ENCODE measurements around the gene TLCD3A.
"Not testable (repeated sequence)": the region's sequence is repeated elsewhere in the genome, so short reads cannot be mapped to it uniquely, and the experiment has no call there.

TLCD3A gene

DNA sequence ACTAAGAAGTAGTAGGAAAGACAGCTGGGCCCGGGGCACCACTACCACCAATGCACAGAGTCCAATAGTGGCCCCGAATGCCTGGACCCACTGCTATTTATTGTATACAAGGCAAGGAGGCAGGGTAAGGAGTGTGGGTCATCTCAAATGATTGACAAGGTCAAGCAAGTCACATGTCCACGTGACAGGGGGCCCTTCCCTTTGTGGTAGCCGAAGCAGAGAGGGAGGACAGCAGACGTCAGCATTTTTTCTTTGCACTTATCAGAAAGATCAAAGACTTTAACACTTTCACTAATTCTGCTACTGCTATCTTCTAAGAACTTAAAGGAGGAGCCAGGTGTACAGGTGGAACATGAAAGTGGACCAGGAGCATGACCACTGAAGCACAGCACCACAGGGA, 24.3 kb upstream of the TLCD3A start:
- DNase-seq: no peak

DNA sequence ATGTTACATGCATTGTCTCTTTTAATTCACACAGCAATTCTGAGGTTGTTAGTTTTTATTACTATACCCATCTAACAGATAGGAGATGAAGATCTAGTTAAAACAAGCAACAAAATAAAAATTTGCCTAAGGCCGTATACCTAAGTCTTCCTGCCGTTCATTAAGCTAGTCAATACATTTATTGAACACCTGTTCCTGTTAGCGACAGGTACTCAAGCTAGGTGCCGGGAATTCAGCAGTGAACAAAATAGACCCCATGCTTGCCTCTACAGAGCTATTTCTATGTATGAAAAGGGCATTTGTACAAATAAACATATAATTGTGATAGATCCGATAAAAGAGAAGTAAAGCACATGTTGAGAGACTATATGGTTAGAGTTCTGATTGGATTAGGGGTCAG, 14.3 kb upstream of the TLCD3A start:
- DNase-seq: no peak

- no peak for DNase-seq
Observed at GRCh38 chr17:720706-721539, 11.5 kb upstream of the TLCD3A start.

GRCh38 chr17:721540-721937, 10.9 kb upstream of the TLCD3A start:
- DNase-seq: no peak

DNA sequence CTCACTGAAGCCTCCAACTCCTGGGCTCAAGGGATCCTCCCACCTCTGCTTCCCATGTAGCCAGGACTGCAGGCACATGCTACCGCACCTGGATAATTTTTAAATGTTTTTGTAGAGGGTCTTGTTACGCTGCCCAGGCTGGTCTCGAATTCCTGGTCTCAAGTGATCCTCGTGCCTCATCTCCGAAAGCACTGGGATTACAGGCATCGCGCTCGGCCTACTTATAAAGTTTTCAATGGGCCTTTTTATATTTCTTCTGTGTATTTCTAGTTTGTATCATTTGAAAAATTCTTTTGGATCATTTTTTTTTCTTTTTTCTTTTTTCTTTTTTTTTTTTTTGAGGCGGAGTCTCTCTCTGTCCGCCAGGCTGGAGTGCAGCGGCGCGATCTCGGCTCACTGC, 7.3 kb upstream of the TLCD3A start:
- no peak for DNase-seq

DNA sequence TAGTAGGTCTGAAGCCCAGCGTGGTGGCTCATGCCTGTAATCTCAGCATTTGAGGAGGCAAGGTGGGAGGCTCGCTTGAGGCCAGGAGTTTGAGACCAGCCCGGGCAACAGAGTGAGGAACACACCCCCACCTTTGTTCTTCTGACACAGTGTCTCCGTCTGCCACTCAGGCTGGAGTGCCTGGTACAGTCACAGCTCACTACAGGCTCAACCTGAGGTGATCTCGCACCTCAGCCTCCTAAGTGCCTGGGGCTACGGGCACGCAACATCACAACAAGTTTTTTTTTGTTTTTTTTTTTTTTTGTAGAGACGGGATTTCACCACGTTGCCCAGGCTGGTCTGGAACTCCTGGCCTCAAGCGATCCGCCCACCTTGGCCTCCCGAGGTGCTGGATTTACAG, 6.7 kb upstream of the TLCD3A start:
- DNase-seq: no peak

- DNase-seq: no peak
Observed at GRCh38 chr17:726271-726919, 6.0 kb upstream of the TLCD3A start.

- no peak for DNase-seq
Observed at GRCh38 chr17:728911-729310, 3.5 kb upstream of the TLCD3A start.

- DNase-seq: peak in 1 of 2 experiments; percentile 40
Observed at GRCh38 chr17:731644-732066, 741 bp upstream of the TLCD3A start.

DNA sequence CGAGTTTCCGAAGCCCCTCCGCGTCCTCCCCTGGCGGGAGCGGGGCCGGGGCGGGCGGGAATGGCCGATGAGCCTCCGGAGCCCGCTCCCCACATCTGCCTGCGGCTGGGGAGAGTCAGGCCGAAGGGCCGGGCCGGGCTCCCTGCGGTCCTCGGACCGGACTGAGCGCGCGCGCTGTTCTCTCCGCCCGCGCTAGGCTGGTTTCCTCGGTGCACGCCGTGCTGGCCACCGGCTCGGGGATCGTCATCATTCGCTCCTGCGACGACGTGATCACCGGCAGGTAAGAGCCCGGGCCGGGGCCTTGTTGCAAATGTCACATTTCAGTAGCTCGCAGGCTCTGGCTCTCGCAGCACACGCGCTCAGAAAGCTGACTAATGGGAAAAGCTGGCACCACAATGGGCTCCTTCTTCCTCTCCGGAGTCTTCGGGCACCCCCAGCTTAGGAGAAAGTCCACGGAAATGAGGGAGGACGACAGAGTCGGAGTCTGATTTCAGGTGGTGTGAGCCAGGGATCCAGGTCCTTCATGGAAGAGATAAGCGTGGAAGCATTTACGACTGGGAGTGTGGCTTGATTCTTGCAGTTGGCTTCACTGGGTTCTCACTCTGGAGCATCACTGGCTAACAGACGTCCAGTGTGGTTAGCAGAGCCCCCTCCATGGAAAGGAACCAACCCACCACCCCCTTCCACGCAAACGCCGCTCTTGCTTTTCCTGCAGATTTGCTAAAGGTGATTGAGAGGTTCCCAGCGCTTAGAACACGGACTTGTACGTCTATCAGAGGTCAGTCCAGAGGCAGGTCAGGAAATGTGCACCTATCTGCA, 715 bp downstream of the TLCD3A start:
- peak; percentile 67 to 73 for DNase-seq

DNA sequence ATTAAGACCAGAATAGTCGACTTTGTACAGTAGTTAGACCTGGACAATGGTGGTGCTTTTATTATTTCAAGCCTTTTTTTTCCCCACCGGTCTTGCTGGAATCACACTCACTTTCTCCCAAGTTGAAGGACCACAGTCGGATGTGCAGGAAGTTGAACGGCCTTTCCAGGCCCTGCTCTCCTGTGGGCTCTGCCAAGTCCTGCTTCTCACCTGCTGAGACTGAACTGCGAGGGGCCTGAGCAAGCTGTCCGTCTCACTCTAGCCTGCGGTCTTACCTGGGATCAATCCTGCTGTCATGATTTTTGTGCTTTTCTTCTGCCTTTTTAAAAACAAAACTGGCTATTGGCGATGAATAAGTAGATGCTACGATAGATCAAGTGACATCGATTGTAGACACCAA, 1.3 kb downstream of the TLCD3A start:
- DNase-seq: no peak

GRCh38 chr17:737561-738113, 5.2 kb downstream of the TLCD3A start:
- no peak for DNase-seq

DNA sequence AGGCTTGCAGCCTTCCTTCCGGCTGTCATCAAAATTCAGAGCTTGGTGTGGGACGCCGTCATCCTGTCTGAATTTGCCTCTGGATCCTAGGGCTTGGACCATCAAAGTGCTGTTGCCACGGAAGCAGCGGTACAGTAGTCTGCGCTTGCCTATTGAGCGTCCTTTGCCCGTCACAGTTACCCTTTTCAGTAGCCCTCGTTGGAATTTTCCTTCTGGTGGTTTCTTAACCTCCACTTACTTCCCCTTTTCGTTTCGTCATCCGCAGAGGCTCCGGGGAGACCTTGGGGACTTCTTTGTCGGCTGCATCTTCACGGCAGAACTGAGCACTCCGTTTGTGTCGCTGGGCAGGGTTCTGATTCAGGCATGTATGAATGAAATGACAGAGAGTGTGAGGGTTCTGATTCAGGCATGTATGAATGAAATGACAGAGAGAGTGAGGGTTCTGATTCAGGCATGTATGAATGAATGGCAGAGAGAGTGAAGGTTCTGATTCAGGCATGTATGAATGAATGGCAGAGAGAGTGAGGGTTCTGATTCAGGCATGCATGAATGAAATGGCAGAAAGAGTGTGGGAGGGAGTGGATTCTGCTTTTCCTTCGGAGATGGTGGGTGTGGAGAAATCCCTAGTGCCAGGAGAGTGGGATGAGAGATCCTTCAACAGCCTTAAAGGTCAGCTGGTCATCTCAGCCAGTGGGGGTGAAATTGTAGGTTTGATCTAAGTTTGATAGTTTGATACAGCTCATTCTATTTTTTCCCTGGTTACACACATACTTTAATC, 8.0 kb downstream of the TLCD3A start:
- peak; percentile 54 to 66 for DNase-seq

DNA sequence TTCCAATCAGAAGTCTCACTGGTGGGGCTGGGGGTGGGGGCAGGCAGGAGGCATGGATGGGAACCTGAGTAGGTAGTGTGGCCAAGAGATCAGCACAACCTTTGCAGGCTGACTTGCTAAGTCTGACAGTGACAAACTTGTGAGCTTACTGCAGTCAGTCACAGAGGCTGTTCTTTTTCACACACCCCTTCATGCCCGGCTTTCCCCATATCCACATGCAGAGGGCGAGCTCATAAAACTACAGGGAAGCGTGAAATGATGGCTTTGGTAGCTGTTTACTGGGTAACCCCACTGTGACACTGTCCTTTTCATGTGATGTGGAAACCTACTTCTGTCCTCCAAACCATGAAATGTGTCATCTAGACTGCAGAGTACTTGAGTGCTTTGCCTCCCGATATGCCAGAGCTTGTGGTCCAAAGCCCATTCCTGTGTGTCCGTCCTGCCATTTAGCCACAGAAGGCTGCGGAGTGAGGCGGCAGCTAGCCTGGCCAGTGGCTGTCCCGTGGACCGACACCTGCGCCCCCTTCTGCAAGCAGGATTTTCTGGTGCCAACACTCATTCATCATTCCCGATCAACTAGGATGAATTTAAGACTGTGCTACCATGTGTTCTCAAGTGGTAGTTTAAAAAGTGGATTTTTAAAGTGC, 9.9 kb downstream of the TLCD3A start:
- DNase-seq: no peak

DNA sequence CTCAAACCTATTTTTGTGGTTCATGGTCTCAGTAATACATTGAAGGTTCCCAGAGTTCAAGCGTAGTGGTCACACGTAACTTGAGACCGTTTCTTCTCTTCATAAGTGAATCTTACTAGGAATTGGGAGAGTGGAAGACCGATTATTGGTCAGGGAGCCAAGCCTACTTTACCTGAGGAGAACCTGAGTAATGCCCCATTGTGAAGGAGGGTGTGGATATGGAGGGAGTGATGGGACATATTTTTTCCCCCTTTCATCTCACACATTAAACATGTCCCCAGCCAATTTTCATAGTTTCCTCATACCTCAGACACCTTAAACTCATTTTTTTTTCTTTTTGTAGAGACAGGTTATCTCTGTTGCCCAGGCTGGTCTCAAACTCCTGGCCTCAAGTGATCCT, 10.7 kb downstream of the TLCD3A start:
- DNase-seq: no peak

GRCh38 chr17:744937-745336, 12.5 kb downstream of the TLCD3A start:
- no peak for DNase-seq

- DNase-seq: no peak
Observed at GRCh38 chr17:745406-745805, 13.0 kb downstream of the TLCD3A start.

GRCh38 chr17:746181-746580, 13.8 kb downstream of the TLCD3A start:
- no peak for DNase-seq

- DNase-seq: no peak
Observed at GRCh38 chr17:746783-747629, 14.6 kb downstream of the TLCD3A start.

GRCh38 chr17:748604-749003, 16.2 kb downstream of the TLCD3A start:
- not testable (repeated sequence) for DNase-seq

DNA sequence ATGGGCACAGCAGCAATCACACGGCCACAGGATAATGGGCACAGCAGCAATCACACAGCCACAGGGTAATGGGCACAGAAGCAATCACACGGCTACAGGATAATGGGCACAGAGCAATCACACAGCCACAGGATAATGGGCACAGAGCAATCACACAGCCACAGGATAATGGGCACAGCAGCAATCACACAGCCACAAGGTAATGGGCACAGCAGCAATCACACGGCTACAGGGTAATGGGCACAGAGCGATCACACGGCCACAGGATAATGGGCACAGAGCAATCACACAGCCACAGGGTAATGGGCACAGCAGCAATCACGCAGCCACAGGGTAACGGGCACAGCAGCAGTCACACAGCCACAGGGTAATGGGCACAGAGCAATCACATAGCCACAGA, 17.0 kb downstream of the TLCD3A start:
- not testable (repeated sequence) for DNase-seq

Data from activated T-cell treated with anti-CD3 and anti-CD28 coated beads, Interleukin-2, amount 50 U/mL, for 48 hours (primary cell).